Sciatic nerve (tissue), 2 donors: ENCODE results near the gene CCDC106. TPM values are rescaled to one million over a fixed set of nuclear protein-coding genes. Genes with fewer than 3 reads are reported as not detected.

Source experiments
- ATAC-seq: fragments of 200-7000 bp; cut with Tn5 transposase; one replicate; pipeline ENCODE4 v1.9.1; 2020; ENCODE audit warnings: mild to moderate bottlenecking, moderate library complexity
- DNase-seq: peaks from one replicate; pipeline ENCODE4 v3.0.0-alpha.2; 2020; ENCODE audit warnings: low spot score
- intact Hi-C: fragments of 100-400 bp; cut with DNase I; formaldehyde crosslinking; loops from one replicate; pipeline ENCODE4 v1.14.2; 2022
- total RNA-seq: library from RNA; stranded (reverse); fragmentation: NEBNext Ultra II Directional; extraction: Animal tissue kit (Norgen Biotek cat#: 25700); gene quantifications from one replicate; pipeline ENCODE4 v1.2.1, GENCODE V29; 2021
- donor health status: DM: no; HTN: no; CAD: no.
- donor health status: DM: no; HTN: no; CAD: no.

The CCDC106 gene
- total RNA-seq, 1 donor from 2014 or later: 14.0 TPM

DNA sequence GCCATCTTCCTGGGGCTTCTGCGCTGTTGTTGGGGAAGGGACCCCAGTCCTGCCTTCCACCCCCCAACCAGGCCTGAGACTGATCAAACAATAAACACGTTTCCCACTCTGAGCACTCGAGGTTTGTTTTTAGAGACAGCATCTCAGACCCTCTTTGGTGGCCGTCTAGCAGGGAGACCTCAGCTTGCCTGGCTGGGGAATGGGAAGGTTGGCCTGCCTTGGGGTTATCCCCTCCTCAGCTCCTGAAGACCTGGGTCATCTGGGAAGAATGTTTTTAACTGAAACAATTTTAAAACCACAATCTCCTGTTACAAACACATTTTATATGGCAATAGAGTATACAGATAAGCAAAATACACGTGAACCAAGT is 2.5 kb upstream of the CCDC106 start:
- no peak for DNase-seq
- no peak for ATAC-seq
- intact Hi-C loops: no loop called here

- intact Hi-C loops: no loop called here
- ATAC-seq (no peak), DNase-seq (no peak)
Measured at GRCh38 chr19:55646889-55647731, 902 bp upstream of the CCDC106 start.

DNA sequence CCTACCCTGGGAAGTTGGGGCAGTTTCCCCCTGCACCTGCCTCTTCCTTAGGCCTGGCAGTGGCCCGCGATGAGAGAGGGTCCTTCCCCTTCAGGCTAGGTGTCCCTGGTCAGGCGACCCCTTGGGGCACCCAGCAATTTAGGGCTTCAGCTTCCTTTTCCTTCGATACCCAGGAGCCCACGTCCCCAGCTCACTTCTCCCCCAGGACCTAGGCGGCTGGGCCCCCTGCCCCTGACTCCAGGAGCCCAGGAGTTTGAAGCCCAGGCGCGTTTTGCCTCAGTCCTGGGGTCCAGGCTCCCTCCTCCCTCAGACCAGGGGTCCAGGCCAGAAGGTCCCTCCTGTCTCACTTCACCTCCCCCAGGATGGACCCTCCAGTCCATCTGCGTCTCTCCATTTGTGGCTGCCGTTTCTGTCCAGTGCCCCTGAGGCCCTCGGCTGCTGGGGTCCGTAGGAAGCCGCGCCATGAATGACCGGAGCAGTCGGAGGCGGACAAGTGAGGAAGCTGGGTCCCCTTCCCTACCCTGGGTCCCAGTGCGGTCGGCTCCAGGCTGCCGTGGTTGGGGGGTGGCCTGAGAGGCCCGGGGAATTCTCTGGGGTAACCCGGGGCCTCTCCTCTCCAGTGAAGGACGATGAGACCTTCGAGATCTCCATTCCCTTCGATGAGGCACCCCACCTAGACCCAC is 714 bp downstream of the CCDC106 start:
- ATAC-seq (no peak), DNase-seq (no peak)
- intact Hi-C loops: no loop called here

GRCh38 chr19:55649268-55650125 is 1.5 kb downstream of the CCDC106 start:
- ATAC-seq (no peak), DNase-seq (no peak)
- intact Hi-C loops: no loop called here

DNA sequence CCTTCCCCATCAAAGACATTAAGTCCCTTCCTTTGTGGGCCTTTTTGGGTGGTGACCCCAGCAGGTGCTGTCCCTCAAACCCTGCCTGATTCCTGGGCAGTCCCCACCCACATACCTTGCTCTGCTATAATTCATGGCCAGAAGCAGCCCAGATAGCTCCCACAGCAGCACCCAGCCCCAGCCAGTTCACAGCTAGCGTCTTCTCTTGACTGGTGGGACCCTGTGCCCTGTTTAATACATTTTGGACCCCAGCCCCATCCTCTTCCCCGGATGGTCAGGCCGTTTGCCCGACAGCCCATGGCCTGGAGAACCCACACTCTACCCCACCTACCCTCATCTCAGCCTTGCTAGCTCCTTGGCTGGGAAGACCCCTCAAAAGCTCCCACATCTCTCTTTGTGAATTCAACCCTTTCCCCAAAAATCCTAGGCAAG is 2.1 kb downstream of the CCDC106 start:
- ATAC-seq: no peak
- intact Hi-C loops: no loop called here
- DNase-seq: no peak

DNA sequence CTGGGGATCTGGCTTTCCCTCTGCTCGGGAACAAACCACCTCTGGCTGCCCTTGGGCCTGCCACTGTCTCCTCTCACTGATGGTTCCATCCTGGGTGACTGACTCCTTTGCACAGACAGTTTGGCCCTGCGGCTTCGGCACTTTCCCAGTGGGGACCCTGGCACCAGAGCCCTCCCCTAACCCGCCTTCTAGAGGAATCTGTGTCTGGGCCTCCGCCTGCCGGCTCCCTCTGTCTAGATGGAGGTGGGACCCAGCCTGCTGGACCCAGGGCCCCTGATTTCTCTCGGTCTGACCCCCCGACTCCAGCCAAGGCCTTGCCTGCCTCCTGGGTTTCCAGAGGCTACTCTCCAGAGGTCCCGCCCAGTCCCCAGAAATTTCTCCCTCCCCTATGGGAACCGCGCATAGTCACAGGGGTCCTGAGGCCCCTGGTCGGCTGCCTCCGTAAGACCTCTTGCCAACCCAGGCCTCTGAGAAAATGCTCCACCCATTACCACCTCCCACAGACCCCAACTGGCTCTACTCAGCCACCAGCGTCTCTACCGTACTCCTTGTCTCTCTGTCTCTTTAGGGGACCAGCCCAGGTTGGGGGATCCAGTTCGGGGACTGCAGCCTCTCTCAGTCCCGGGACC is 2.7 kb downstream of the CCDC106 start:
- ATAC-seq: no peak

DNA sequence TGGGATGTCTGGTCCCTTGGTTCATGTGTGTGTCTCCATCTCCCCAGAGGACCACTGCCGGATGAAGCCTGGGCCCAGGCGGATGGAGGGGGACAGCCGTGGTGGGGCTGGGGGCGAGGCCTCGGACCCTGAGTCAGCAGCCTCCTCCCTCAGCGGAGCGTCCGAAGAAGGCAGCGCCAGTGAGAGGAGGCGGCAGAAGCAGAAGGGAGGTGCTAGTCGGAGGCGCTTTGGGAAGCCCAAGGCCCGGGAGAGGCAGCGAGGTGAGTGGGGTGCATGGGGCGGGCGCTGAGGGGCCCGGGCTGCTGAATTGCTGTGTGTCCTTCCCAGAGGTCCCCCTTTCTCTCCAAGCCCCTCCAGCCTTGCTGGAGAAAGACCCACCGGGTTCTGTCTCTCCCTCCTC is 3.2 kb downstream of the CCDC106 start:
- intact Hi-C loops: no loop called here
- DNase-seq: no peak

More for the DNA sequence above, 2.7 kb downstream of the CCDC106 start:
- DNase-seq: no peak
- intact Hi-C loops: no loop called here

DNA sequence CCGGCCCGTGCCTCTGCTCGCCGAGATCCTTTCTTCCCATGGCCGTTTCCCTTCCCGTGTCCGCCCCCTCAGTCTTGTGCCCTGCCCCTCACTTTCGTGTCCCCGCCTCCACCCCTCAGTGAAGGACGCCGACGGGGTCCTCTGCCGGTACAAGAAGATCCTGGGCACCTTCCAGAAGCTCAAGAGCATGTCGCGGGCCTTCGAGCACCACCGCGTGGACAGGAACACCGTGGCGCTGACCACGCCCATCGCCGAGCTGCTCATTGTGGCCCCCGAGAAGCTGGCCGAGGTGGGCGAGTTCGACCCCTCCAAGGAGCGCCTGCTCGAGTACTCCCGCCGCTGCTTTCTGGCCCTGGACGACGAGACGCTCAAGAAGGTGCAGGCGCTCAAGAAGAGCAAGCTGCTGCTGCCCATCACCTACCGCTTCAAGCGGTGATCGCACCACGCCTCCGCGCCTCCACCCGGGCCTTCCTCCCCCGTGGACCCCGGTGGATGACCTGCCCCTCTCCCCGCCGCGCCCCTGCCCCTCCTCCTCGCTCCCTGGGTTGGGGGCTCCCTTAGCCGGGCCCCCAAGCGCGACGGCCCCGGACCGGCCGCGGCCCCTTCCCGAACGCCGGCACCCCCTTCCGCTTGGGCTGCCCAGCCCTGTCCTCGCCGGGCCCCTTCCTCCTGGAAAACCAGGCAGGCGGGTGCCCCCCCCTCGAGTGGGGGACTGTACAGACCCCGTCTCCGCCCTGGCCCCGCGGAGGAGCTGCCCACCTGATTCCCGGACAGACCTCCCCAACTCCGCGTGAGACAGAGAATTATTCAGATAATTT is 4.5 kb downstream of the CCDC106 start:
- intact Hi-C loops: no loop called here
- DNase-seq: peak; percentile 80
- ATAC-seq: no peak

More for the DNA sequence above, 3.2 kb downstream of the CCDC106 start:
- ATAC-seq: no peak

GRCh38 chr19:55653651-55654322 is 5.8 kb downstream of the CCDC106 start:
- peak; percentile 99 for DNase-seq
- intact Hi-C loops: no loop called here
- peak; percentile 86 for ATAC-seq

- DNase-seq (peak; percentile 100), ATAC-seq (peak; percentile 89)
- intact Hi-C loops: no loop called here
Measured at GRCh38 chr19:55654323-55654867, 6.4 kb downstream of the CCDC106 start.

GRCh38 chr19:55654868-55655647 is 7.0 kb downstream of the CCDC106 start, which contains the start of gene U2AF2:
TSS of gene U2AF2 (plus strand) at chr19:55655035. CDS start at chr19:55655105, 70 bp downstream.
- DNase-seq (peak; percentile 99), ATAC-seq (peak; percentile 64)
- intact Hi-C loops: no loop called here

- DNase-seq (no peak), ATAC-seq (no peak)
- intact Hi-C loops: no loop called here
Measured at GRCh38 chr19:55655648-55656040, 7.6 kb downstream of the CCDC106 start.

GRCh38 chr19:55656552-55656951 is 8.5 kb downstream of the CCDC106 start:
- intact Hi-C loops: no loop called here
- no peak for DNase-seq
- no peak for ATAC-seq

GRCh38 chr19:55656988-55657747 is 9.2 kb downstream of the CCDC106 start:
- intact Hi-C loops: no loop called here

GRCh38 chr19:55658846-55659459 is 10.9 kb downstream of the CCDC106 start:
- ATAC-seq (no peak), DNase-seq (no peak)
- intact Hi-C loops: no loop called here

More at GRCh38 chr19:55656988-55657747, 9.2 kb downstream of the CCDC106 start:
- ATAC-seq: no peak
- DNase-seq: no peak
